GM19452 (cell line): Measurements from ENCODE around the gene PPIF.

ENCODE experiments used
- ATAC-seq: cut with Tn5 transposase; IDR thresholded peaks from one replicate; pipeline ENCODE4 v1.9.1; 2021; ENCODE audit not compliant: unreplicated experiment

PPIF gene

GRCh38 chr10:79399223-79399831, 52.1 kb downstream of the PPIF start:
- no peak for ATAC-seq

DNA sequence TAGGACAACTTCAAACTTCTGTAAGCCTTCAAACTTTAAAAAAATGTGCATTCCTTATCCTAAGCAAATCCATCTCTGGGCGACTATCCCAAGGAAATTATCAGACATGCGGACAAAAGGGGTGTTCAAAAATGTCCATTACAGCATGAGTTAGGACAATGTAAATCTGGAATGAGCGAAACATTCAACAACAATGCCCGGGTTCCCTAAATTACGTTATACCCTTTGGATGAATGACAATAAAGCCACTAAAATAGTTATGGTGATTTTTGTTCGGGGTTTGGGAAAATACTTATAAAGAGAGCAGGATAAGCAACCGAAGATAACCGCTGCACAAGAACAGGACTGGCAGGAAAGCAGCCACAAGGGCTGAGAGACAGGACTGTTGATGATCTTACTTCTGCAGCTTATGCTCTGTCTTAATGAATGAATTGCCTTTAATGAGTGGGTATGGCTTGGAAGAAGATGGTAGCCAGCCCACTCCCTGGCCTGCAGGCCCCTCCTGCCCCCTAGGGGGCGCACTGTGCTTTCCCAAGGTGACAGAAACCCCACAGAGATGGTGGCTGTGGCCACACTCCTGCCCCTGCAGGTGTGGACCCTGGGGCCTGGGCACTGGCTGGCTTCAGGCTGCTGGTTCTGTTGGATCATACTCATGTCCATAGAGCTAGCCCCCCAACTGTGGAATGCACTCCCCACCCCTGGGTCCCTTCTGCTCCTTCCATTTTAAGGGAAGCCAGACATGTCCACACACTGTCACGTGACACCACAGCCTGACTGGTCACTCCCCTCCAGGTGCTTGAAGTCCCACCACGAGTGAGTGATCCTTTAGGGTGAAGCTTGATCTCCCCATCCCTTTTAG, 53.1 kb downstream of the PPIF start:
- ATAC-seq: peak; percentile 79

GRCh38 chr10:79401015-79401921, 54.0 kb downstream of the PPIF start:
- ATAC-seq: no peak

GRCh38 chr10:79402625-79402946, 55.3 kb downstream of the PPIF start:
- no peak for ATAC-seq

DNA sequence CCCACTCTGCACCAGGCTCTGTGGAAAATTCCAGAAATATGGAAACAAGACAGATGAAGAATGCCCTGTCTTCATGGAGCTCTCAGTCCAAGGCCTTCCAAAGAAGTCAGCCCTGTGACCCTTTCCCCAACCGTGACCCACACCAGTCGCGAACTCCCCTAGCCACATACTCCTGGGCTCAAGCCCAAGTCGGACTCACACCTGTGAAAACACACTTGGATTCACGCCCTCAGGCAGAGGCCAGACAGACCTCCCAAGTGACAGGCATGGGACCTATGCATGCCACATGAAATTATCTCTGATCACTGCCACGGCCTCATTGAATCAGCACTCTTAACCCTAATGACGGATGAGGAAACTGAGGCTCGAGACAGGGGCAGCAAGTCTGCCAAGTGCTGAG, 55.7 kb downstream of the PPIF start:
- no peak for ATAC-seq

DNA sequence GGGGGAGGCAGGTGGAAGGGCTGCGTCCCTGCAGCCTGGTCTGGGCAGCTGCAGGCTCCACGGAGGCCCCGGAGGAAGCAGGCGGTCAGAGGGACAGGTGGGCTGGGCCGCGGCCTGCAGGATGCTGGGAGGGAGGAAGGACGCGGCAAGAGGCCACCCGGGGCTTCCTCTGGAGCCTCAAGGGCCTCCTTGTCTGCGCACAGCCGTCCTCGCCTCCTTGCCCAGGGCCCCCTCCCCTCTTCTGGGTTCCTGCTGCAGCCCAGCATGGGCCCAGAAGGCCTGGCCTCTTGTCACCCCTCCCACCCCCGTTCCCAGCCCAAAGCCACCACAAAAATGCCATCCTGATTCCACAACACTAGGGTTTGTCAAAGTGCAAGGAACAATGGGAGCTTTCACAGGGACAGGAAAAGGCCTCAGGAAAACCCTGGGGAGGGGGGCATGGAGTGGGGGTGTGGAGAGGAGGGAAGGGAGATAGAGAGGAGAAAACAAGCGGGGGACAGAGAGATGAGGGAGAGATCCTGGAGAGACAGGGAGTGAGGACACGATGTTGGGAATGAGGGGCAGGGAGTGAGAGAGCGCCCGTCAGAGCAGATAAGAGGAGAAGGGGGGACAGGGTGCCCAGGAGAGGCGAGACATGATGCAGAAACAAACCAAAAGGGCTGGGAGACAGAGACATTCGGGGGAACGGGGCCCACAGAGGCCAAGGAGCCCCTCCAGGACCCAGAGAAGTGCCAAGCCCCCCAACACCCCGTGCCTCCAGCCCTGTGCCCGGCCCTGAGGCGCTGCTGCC, 56.4 kb downstream of the PPIF start:
- ATAC-seq: no peak

- no peak for ATAC-seq
Observed at GRCh38 chr10:79404231-79404609, 57.0 kb downstream of the PPIF start.

DNA sequence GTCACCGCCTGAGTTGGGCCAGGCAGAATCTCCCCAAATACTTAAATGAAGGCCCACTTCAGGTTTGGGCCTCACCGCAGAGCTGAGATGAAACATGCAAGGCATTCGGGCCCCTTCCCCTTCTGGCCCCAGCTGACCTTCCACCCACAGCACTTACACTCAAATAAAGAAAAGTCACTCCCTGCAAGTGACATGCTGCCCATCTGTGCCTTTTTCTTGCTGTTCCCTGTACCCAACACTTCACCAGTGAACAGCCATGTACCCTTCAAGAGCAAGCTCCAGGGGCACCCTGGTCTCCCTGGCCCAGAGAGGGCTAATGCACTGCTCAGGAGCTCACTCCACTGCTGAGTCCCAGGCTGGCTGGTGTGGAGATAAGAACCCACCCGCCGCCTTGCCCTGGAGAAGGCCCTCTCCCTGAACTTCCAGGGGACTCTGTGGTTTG, 57.4 kb downstream of the PPIF start:
- no peak for ATAC-seq
